GM18867 (cell line): Measurements from ENCODE around the gene CAMTA1.

Experiments
- ATAC-seq: cut with Tn5 transposase; IDR thresholded peaks from one replicate; pipeline ENCODE4 v1.9.1; 2021; ENCODE audit warnings: mild to moderate bottlenecking, moderate library complexity; ENCODE audit not compliant: unreplicated experiment

CAMTA1 gene

GRCh38 chr1:7648761-7649384, 863.6 kb downstream of the CAMTA1 start:
- ATAC-seq = no peak

- no peak for ATAC-seq
Measured at GRCh38 chr1:7650801-7651200, 865.5 kb downstream of the CAMTA1 start.

GRCh38 chr1:7651203-7651602, 865.9 kb downstream of the CAMTA1 start:
- no peak for ATAC-seq

- ATAC-seq = no peak
Measured at GRCh38 chr1:7652061-7652460, 866.8 kb downstream of the CAMTA1 start.

GRCh38 chr1:7652515-7653098, 867.4 kb downstream of the CAMTA1 start:
- ATAC-seq = no peak

- ATAC-seq = no peak
Measured at GRCh38 chr1:7654725-7655124, 869.5 kb downstream of the CAMTA1 start.

GRCh38 chr1:7655354-7655753, 870.1 kb downstream of the CAMTA1 start:
- no peak for ATAC-seq

GRCh38 chr1:7656557-7657215, 871.4 kb downstream of the CAMTA1 start:
- no peak for ATAC-seq

GRCh38 chr1:7657287-7658016, 872.2 kb downstream of the CAMTA1 start:
- ATAC-seq = no peak

- no peak for ATAC-seq
Measured at GRCh38 chr1:7658099-7658498, 872.8 kb downstream of the CAMTA1 start.

GRCh38 chr1:7659514-7659913, 874.3 kb downstream of the CAMTA1 start:
- no peak for ATAC-seq

- ATAC-seq = no peak
Measured at GRCh38 chr1:7663451-7664146, 878.3 kb downstream of the CAMTA1 start.

GRCh38 chr1:7664147-7664892, 879.1 kb downstream of the CAMTA1 start:
- no peak for ATAC-seq

GRCh38 chr1:7664893-7665250, 879.6 kb downstream of the CAMTA1 start:
- ATAC-seq = no peak

GRCh38 chr1:7666249-7666648, 881.0 kb downstream of the CAMTA1 start:
- no peak for ATAC-seq

GRCh38 chr1:7667159-7667558, 881.9 kb downstream of the CAMTA1 start:
- ATAC-seq = no peak

- ATAC-seq = no peak
Measured at GRCh38 chr1:7667625-7668218, 882.5 kb downstream of the CAMTA1 start.

GRCh38 chr1:7669559-7670311, 884.5 kb downstream of the CAMTA1 start:
- ATAC-seq = no peak

GRCh38 chr1:7670334-7671145, 885.3 kb downstream of the CAMTA1 start:
- no peak for ATAC-seq
